SK-N-SH treated with all-trans-retinoic acid at 6 μM for 48 hours (cell line): Measurements from ENCODE around the gene TMEM229B.

Experiments used
- BACH2 ChIP-seq: fragments of 250-450 bp; sonication (Bioruptor Pico); IDR thresholded peaks from 2 replicates; pipeline ENCODE4 v1.9.0; 2021; ENCODE audit warnings: mild to moderate bottlenecking, borderline replicate concordance
- CSDC2 ChIP-seq: fragments of 250-450 bp; sonication (Bioruptor Pico); IDR thresholded peaks from 2 replicates; pipeline ENCODE4 v1.5.0; 2020; ENCODE audit warnings: mild to moderate bottlenecking, moderate library complexity
- ISL1 ChIP-seq: fragments of 250-450 bp; sonication (Bioruptor Pico); IDR thresholded peaks from 2 replicates; pipeline ENCODE4 v2.1.2; 2022; ENCODE audit warnings: mild to moderate bottlenecking, moderate library complexity
- TCF4 ChIP-seq: fragments of 250-450 bp; sonication (Bioruptor Pico); IDR thresholded peaks from 2 replicates; pipeline ENCODE4 v1.8.0; 2021; ENCODE audit warnings: mild to moderate bottlenecking, moderate library complexity, borderline replicate concordance
- TOX ChIP-seq: fragments of 250-450 bp; sonication (Bioruptor Pico); IDR thresholded peaks from 2 replicates; pipeline ENCODE4 v1.8.0; 2021; ENCODE audit warnings: mild to moderate bottlenecking, moderate library complexity, borderline replicate concordance
- ZC3H10 ChIP-seq: fragments of 250-450 bp; sonication (Bioruptor Pico); IDR thresholded peaks from 2 replicates; pipeline ENCODE4 v1.5.1; 2021; ENCODE audit warnings: mild to moderate bottlenecking, moderate library complexity
- ZFP3 ChIP-seq: fragments of 250-450 bp; sonication (Bioruptor Pico); IDR thresholded peaks from 2 replicates; pipeline ENCODE4 v1.5.0; 2020; ENCODE audit warnings: mild to moderate bottlenecking, moderate library complexity
- ZFP30 ChIP-seq: fragments of 450-650 bp; formaldehyde crosslinking; IDR thresholded peaks from 2 replicates; pipeline ENCODE4 v1.5.0; 2022; ENCODE audit warnings: mild to moderate bottlenecking, moderate library complexity
- TF ChIP-seq, protein P1 (sequence below): fragments of 250-450 bp; sonication (Bioruptor Pico); IDR thresholded peaks from 2 replicates; pipeline ENCODE4 v1.5.0; 2020; ENCODE audit warnings: mild to moderate bottlenecking, moderate library complexity

DNA sequence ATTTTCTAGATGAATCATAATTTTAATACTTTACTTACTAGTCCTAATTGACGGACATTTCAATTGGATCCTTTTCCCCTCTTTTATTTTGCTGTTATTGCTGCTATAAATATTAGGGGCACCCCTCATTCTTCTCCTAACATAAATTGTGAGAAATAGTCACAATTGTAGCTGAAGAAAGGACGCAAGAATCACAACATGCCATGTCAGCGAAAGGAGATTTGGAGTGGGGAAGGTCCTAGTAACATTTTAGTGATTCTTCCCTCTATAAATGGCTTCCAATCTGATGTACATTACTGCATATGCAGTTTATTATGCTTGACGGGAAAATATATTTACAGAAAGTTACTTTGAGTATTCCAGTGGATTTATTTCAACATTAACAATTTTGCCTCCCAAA, 36.9 kb upstream of the TMEM229B start:
- TF ChIP-seq TOX (CRISPR knock-in tag), result no peak
- TF ChIP-seq TCF4, result no peak
- TF ChIP-seq CSDC2, result no peak
- TF ChIP-seq ZFP3, result no peak
- no peak for TF ChIP-seq BACH2 (CRISPR knock-in tag)
- no peak for TF ChIP-seq ZFP30 (CRISPR knock-in tag)
- no peak for TF ChIP-seq ISL1
- TF ChIP-seq, protein P1, sequence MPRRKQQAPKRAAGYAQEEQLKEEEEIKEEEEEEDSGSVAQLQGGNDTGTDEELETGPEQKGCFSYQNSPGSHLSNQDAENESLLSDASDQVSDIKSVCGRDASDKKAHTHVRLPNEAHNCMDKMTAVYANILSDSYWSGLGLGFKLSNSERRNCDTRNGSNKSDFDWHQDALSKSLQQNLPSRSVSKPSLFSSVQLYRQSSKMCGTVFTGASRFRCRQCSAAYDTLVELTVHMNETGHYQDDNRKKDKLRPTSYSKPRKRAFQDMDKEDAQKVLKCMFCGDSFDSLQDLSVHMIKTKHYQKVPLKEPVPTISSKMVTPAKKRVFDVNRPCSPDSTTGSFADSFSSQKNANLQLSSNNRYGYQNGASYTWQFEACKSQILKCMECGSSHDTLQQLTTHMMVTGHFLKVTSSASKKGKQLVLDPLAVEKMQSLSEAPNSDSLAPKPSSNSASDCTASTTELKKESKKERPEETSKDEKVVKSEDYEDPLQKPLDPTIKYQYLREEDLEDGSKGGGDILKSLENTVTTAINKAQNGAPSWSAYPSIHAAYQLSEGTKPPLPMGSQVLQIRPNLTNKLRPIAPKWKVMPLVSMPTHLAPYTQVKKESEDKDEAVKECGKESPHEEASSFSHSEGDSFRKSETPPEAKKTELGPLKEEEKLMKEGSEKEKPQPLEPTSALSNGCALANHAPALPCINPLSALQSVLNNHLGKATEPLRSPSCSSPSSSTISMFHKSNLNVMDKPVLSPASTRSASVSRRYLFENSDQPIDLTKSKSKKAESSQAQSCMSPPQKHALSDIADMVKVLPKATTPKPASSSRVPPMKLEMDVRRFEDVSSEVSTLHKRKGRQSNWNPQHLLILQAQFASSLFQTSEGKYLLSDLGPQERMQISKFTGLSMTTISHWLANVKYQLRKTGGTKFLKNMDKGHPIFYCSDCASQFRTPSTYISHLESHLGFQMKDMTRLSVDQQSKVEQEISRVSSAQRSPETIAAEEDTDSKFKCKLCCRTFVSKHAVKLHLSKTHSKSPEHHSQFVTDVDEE (CRISPR knock-in tag), result no peak
- TF ChIP-seq ZC3H10 (CRISPR knock-in tag), result no peak
